PC-3 (cell line): ENCODE results near the gene HAO2. TPM values are rescaled to one million over a fixed set of nuclear protein-coding genes. Genes with fewer than 3 reads are reported as not detected.
"Not testable (repeated sequence)": the region's sequence is repeated elsewhere in the genome, so short reads cannot be mapped to it uniquely, and the experiment has no call there.

Experiments used
- ATAC-seq: fragments of 200-7000 bp; cut with Tn5 transposase; 2 replicates; pipeline ENCODE4 v1.9.1; 2020; ENCODE audit warnings: mild to moderate bottlenecking, moderate library complexity
- BruUV-seq: library from RNA; stranded (reverse); fragments of 400-500 nt; replicated peaks from 2 replicates; lab custom pipeline; 2021; lab: Mats Ljungman, UMichigan
- CTCF ChIA-PET: fragments of 300-600 bp; sonication (Branson Sonifier 250); formaldehyde crosslinking; loops from one replicate; lab custom pipeline; 2022; ENCODE audit warnings: antibody characterized with exemption; lab: Charles Lee
- POLR2A ChIA-PET: fragments of 300-600 bp; sonication (Branson Sonifier 250); formaldehyde crosslinking; loops from one replicate; lab custom pipeline; 2022; ENCODE audit warnings: antibody characterized with exemption; ENCODE audit not compliant: unreplicated experiment; lab: Charles Lee
- DNase-seq: peaks from one replicate; pipeline ENCODE4 v3.0.0-alpha.2; 2015
- H2AFZ ChIP-seq: fragments of 300-600 bp; sonication (generic); 2 replicates; pipeline ENCODE4 v1.6.0; 2016; ENCODE audit warnings: antibody characterized with exemption, low read length
- H3F3A ChIP-seq: fragments of 300-600 bp; sonication (generic); one replicate; pipeline ENCODE4 v1.6.0; 2017; ENCODE audit warnings: antibody characterized with exemption, low read length, control low read depth, mild to moderate bottlenecking; ENCODE audit not compliant: unreplicated experiment
- H3K27ac ChIP-seq: fragments of 300-600 bp; sonication (generic); 2 replicates; pipeline ENCODE4 v1.5.1; 2016; ENCODE audit warnings: mild to moderate bottlenecking, low read length
- H3K27me3 ChIP-seq: fragments of 300-600 bp; sonication (generic); 2 replicates; pipeline ENCODE4 v1.6.1; 2016; ENCODE audit warnings: low read length, mixed read lengths
- H3K36me3 ChIP-seq: fragments of 300-600 bp; sonication (generic); 2 replicates; pipeline ENCODE4 v1.6.1; 2016; ENCODE audit warnings: low read depth, mixed run types, low read length, mixed read lengths
- H3K4me1 ChIP-seq: fragments of 300-600 bp; sonication (generic); 2 replicates; pipeline ENCODE4 v1.5.1; 2016; ENCODE audit warnings: low read length; ENCODE audit not compliant: insufficient read depth
- H3K4me2 ChIP-seq: fragments of 300-600 bp; sonication (generic); 2 replicates; pipeline ENCODE4 v1.6.0; 2016; ENCODE audit warnings: low read length
- H3K4me3 ChIP-seq: fragments of 300-600 bp; sonication (generic); 2 replicates; pipeline ENCODE4 v1.5.1; 2016; ENCODE audit warnings: mild to moderate bottlenecking, low read length, mixed read lengths
- H3K79me2 ChIP-seq: fragments of 300-600 bp; sonication (generic); 2 replicates; pipeline ENCODE4 v1.6.1; 2017; ENCODE audit warnings: low read length, mixed read lengths
- H3K9ac ChIP-seq: fragments of 300-600 bp; sonication (generic); 2 replicates; pipeline ENCODE4 v1.6.0; 2016; ENCODE audit warnings: mild to moderate bottlenecking, low read length
- H3K9me2 ChIP-seq: fragments of 300-600 bp; sonication (generic); replicated peaks from 2 replicates; pipeline ENCODE4 v1.6.1; 2016; ENCODE audit warnings: mixed run types, low read length, mixed read lengths
- H3K9me3 ChIP-seq: fragments of 300-600 bp; sonication (generic); 2 replicates; pipeline ENCODE4 v1.6.1; 2016; ENCODE audit warnings: low read length, mixed read lengths
- H4K20me1 ChIP-seq: fragments of 300-600 bp; sonication (generic); 2 replicates; pipeline ENCODE4 v1.6.1; 2016; ENCODE audit warnings: low read length, mixed read lengths
- EZH2 ChIP-seq: fragments of 300-600 bp; sonication (generic); IDR thresholded peaks from one replicate; pipeline ENCODE4 v1.6.1; 2017; ENCODE audit warnings: antibody characterized with exemption, mild to moderate bottlenecking, low read length; ENCODE audit not compliant: unreplicated experiment
- EZH2phosphoT487 ChIP-seq: fragments of 300-600 bp; sonication (generic); IDR thresholded peaks from 2 replicates; pipeline ENCODE4 v1.6.1; 2018; ENCODE audit warnings: mild to moderate bottlenecking, antibody characterized with exemption, low read length, borderline replicate concordance
- intact Hi-C: fragments of 100-400 bp; cut with micrococcal nuclease; formaldehyde crosslinking; loops from 2 replicates; pipeline ENCODE4 v1.9.0; 2023
- total RNA-seq: library from RNA; depleted of rRNA; stranded (reverse); fragments of >200 nt; gene quantifications from 2 replicates; pipeline ENCODE4 v1.2.3, GENCODE V29; 2014
- TF ChIP-seq, protein P1 (sequence below): fragments of 300-600 bp; sonication (generic); conservative IDR thresholded peaks from 2 replicates; pipeline ENCODE4 v1.5.1; 2017; ENCODE audit warnings: antibody characterized with exemption, low read depth, mild to moderate bottlenecking, low read length

Gene HAO2
- total RNA-seq, 1 experiment from 2014 or later = not detected

- TF ChIP-seq EZH2 = no peak
- TF ChIP-seq, protein P1, sequence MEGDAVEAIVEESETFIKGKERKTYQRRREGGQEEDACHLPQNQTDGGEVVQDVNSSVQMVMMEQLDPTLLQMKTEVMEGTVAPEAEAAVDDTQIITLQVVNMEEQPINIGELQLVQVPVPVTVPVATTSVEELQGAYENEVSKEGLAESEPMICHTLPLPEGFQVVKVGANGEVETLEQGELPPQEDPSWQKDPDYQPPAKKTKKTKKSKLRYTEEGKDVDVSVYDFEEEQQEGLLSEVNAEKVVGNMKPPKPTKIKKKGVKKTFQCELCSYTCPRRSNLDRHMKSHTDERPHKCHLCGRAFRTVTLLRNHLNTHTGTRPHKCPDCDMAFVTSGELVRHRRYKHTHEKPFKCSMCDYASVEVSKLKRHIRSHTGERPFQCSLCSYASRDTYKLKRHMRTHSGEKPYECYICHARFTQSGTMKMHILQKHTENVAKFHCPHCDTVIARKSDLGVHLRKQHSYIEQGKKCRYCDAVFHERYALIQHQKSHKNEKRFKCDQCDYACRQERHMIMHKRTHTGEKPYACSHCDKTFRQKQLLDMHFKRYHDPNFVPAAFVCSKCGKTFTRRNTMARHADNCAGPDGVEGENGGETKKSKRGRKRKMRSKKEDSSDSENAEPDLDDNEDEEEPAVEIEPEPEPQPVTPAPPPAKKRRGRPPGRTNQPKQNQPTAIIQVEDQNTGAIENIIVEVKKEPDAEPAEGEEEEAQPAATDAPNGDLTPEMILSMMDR = no peak
- TF ChIP-seq EZH2phosphoT487 = no peak
- no peak overlapping the region for H3K9ac ChIP-seq
- no TSS peak for BruUV-seq
- H3K79me2 ChIP-seq = no peaks in the 10 kb centered on the region
- H3K27ac ChIP-seq = no peak overlapping the region
- CTCF ChIA-PET = no interaction called here
- no peaks in the 10 kb centered on the region for H3F3A ChIP-seq
- ATAC-seq (no peak), DNase-seq (no peak)
- H3K36me3 ChIP-seq = no peaks in the 10 kb centered on the region
- no peaks in the 10 kb centered on the region for H3K9me3 ChIP-seq
- H2AFZ ChIP-seq = no peak overlapping the region
- intact Hi-C loops = no loop called here
- H3K4me1 ChIP-seq = no peaks in the 10 kb centered on the region
- no peaks in the 10 kb centered on the region for H4K20me1 ChIP-seq
- POLR2A ChIA-PET = no interaction called here
- no peak overlapping the region for H3K4me2 ChIP-seq
- H3K4me3 ChIP-seq = no peak overlapping the region
- H3K9me2 ChIP-seq = no peaks in the 10 kb centered on the region
- peaks cover 23% of the 10 kb centered on the region for H3K27me3 ChIP-seq
Observed at GRCh38 chr1:119347858-119348257, 20.7 kb upstream of the HAO2 start.

- Histone ChIP-seq H3K9me3 (no peaks in the 10 kb centered on the region), H4K20me1 (no peaks in the 10 kb centered on the region), H3K9ac (no peak overlapping the region), H2AFZ (no peak overlapping the region), H3K4me1 (no peaks in the 10 kb centered on the region), H3K27ac (no peak overlapping the region), H3K27me3 (peaks cover 15% of the 10 kb centered on the region), H3K4me3 (no peak overlapping the region), H3K4me2 (no peak overlapping the region), H3K36me3 (no peaks in the 10 kb centered on the region), H3K9me2 (no peaks in the 10 kb centered on the region), H3F3A (no peaks in the 10 kb centered on the region), H3K79me2 (no peaks in the 10 kb centered on the region)
- TF ChIP-seq EZH2 (no peak), EZH2phosphoT487 (no peak)
- TF ChIP-seq, protein P1 = no peak
- ATAC-seq = no peak
- DNase-seq = no peak
- ChIA-PET CTCF (no interaction called here), POLR2A (no interaction called here)
- intact Hi-C loops = no loop called here
- BruUV-seq = no TSS peak
Observed at GRCh38 chr1:119348941-119349340, 19.6 kb upstream of the HAO2 start.

- POLR2A ChIA-PET, BruUV-seq, H2AFZ ChIP-seq, H3K27ac ChIP-seq, DNase-seq, H3K9ac ChIP-seq, H3K36me3 ChIP-seq, H3K9me2 ChIP-seq, ATAC-seq, intact Hi-C loops, H3K4me2 ChIP-seq, H3K79me2 ChIP-seq, CTCF ChIA-PET, H4K20me1 ChIP-seq, H3F3A ChIP-seq, H3K9me3 ChIP-seq, H3K4me3 ChIP-seq, H3K4me1 ChIP-seq: not testable (repeated sequence)
- peaks cover 12% of the 10 kb centered on the region; the same call in 1 of the 2 replicates for H3K27me3 ChIP-seq
Observed at GRCh38 chr1:119350866-119351265, 17.7 kb upstream of the HAO2 start.
